Activated gamma-delta T cell treated with Interleukin-2 at 50 U/mL for 16 hours (primary cell): ENCODE measurements around the gene NACC2.
"Not testable (repeated sequence)": the region's sequence is repeated elsewhere in the genome, so short reads cannot be mapped to it uniquely, and the experiment has no call there.

Experiments used
- DNase-seq: peaks from one replicate; pipeline ENCODE4 v3.0.0-alpha.2; 2020

Gene NACC2

GRCh38 chr9:136109351-136110081, 14.4 kb upstream of the NACC2 start:
- DNase-seq, result peak; percentile 89

GRCh38 chr9:136108648-136109266, 13.7 kb upstream of the NACC2 start:
- no peak for DNase-seq

- DNase-seq, result no peak
Observed at GRCh38 chr9:136107953-136108647, 13.0 kb upstream of the NACC2 start.

- peak; percentile 61 for DNase-seq
Observed at GRCh38 chr9:136107155-136107952, 12.3 kb upstream of the NACC2 start.

GRCh38 chr9:136105398-136106135, 10.5 kb upstream of the NACC2 start:
- DNase-seq, result no peak

GRCh38 chr9:136104916-136105315, 9.8 kb upstream of the NACC2 start:
- DNase-seq, result no peak

GRCh38 chr9:136104488-136104800, 9.4 kb upstream of the NACC2 start:
- DNase-seq, result no peak

- DNase-seq, result no peak
Observed at GRCh38 chr9:136103651-136104487, 8.8 kb upstream of the NACC2 start.

GRCh38 chr9:136101615-136102074, 6.6 kb upstream of the NACC2 start:
- DNase-seq, result not testable (repeated sequence)

- no peak for DNase-seq
Observed at GRCh38 chr9:136100700-136101614, 5.9 kb upstream of the NACC2 start.

GRCh38 chr9:136099542-136099941, 4.5 kb upstream of the NACC2 start:
- DNase-seq, result no peak

GRCh38 chr9:136098844-136099243, 3.8 kb upstream of the NACC2 start:
- DNase-seq, result no peak

GRCh38 chr9:136098210-136098609, 3.1 kb upstream of the NACC2 start:
- DNase-seq, result no peak

GRCh38 chr9:136096505-136097001, 1.5 kb upstream of the NACC2 start:
- no peak for DNase-seq

GRCh38 chr9:136093995-136094881, 851 bp downstream of the NACC2 start:
- peak; percentile 55 for DNase-seq

- no peak for DNase-seq
Observed at GRCh38 chr9:136093346-136093986, 1.6 kb downstream of the NACC2 start.

- DNase-seq, result no peak
Observed at GRCh38 chr9:136092741-136093140, 2.3 kb downstream of the NACC2 start.

- DNase-seq, result no peak
Observed at GRCh38 chr9:136092353-136092650, 2.8 kb downstream of the NACC2 start.
